ENCODE data around the gene PFKM.
"Not testable (repeated sequence)": the region's sequence is repeated elsewhere in the genome, so short reads cannot be mapped to it uniquely, and the experiment has no call there.

Gene PFKM

DNA sequence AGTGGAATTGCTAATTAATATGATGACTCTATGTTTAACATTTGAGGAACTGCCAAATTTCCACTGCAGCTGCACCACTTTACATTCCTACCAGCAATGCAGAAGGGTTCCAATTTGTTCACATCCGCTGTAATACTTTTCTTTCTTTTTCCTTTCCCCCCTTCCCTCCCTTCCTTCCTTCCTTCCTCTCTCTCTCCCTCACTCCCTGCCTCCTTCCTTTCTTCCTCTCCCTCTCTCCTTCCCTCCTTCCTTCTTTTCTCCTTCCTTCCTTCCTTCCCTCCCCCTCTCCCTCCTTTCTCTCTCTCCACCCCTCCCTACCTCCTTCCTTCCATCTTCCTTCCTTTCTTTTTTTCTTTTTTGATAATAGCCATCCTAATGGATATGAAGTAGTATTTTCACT lies 3.2 kb upstream of the PFKM start:
- DNase-seq: no peak

DNA sequence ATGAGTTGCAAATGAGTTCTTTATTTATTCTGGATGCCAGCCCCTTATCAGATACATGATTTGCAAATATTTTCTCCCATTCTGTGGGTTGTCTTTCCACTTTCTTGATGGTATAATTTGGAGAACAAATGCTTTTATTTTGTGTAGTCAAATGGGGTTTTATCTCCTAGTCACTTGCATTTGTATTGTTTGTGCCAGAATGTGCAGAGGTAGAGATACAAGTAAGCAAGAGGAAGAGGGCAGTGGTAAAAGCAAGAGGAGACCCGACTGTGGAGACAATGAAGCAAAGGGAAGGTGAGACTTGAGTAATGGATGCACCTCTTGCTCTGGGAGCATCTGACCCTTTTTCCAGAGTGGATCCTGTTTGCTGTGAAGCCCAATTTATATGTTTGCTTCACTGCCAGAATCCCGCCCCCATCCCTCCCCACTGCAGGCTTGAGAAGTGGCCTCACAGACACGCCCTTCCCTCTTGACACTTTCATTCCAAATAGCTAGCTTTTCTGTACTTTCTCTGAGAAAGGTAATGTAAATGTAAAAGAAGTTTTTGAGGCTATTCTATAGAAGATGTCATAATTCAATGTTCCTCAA lies 786 bp upstream of the PFKM start:
- DNase-seq: no peak

DNA sequence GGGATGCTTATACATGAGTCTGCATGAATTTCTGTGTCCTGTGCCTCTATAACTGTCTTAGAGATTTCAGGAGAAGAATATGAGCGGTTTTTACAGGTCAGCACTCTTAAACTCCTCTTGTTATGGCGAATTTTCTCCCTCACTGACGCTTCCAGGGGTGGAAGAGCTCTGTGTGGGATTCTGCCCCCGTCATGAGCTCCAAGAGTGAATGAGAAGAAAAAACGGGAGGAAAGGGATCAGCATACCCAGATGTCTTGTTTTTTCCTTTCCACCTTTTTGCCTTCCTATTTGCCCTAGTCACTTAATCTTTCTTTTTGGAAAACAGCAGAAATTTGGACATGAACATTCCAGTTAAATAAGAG lies 651 bp downstream of the PFKM start:
- no peak for DNase-seq

DNA sequence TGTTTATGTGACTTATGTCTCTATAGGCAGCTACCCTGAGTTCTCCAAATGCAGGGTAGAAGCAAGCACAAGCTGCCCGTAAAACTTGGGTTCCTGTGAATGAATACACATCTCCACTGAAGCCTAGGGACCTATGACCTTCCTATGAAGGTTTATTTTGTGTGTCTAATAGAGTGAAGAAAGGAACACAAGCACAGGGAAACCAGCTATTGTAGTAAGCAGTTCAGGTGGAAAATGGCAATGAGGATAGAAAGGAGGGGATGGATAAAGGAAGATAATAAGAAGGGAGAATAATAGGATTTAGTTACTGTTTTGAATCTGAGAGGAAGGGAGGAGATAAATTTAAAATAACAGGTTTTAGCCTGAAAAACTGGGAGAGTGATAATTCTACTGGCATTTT lies 2.4 kb downstream of the PFKM start:
- DNase-seq: no peak

DNA sequence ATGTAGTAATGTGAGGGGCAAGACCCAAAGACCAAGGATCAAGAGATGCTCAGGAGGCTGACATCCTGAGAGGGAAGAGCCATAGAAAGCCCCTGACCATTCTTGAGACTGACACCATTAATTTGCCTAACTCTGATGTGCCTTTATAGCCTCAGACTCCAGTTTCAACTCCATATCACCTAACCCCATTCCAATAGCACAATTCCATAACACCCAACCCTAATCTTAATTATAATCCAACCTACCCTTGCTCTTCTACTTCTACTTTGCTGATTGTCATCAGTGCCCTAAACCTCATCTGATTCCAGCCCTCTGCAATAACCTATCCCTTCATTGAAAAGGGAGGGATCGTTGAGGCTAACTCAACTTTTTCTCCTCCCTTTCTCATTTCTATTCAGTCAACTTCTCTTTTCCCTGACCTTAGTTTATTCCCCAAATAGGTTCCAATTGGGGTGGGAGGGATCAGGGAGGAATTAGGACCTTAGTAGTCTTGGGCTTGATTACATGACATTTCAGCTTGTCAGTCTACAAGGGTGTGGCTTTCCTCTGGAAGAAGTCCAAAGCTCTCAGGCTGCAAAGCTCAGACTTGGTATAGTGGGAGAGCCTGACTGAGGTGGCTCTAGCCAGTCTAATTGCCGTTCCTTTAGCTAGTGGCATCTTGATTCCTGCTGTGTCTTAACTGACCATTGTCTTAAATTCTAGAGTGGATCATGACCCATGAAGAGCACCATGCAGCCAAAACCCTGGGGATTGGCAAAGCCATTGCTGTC lies 3.1 kb downstream of the PFKM start:
- no peak for DNase-seq

DNA sequence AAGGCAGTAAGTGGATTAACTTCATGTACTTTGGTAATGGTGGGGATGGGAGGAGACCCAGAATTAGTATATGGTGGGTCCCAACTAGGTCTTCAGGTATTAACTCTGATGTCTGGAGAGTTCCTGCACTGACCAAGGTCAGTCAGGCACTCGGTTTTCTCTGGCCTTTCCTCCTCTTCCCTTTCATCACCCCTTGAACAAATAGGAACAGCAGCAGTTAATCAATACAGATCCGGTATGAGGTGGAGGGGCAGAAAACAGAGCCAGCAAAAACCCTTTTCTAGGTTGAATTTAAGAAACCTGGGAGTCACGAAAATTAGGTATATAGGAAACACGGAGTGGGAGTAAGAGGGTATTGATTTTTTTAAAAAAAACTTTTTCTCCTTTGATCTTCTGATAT lies 4.0 kb downstream of the PFKM start:
- no peak for DNase-seq

DNA sequence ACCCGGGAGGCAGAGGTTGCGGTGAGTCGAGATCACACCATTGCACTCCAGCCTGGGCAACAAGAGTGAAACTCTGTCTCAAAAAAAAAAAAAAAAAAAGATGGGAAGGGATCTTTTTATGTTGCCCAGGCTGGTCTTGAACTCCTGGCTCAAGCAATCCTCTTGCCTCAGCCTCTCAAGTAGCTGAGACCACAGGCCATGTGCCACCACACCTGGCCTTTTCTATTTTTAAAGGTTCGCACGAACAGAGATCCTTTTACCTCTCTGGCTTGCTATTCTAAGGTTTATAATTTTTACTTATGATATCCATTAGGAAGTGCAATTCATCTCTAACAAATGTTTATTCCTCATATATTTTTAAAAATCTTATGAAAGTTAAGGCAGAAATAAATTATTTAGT lies 6.4 kb downstream of the PFKM start:
- not testable (repeated sequence) for DNase-seq

DNA sequence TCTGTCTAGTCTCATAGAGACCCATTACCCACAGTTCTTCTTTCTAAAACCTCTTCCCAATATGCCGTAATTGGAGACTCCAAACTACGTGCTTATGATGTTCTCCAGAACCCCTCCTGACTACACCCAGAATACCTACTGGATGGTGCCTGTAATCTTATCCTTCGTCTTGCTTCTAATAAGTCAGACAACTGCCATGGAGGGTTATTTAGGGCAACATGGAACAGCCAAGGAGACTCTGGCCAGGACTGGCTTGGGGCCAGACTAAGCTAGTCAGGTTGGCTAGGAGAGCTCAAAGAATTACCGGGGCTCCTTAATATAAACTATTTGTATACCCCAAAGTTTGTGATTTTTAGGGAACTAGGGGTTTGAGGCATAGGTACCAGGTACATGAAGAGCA lies 6.8 kb downstream of the PFKM start:
- DNase-seq: no peak

DNA sequence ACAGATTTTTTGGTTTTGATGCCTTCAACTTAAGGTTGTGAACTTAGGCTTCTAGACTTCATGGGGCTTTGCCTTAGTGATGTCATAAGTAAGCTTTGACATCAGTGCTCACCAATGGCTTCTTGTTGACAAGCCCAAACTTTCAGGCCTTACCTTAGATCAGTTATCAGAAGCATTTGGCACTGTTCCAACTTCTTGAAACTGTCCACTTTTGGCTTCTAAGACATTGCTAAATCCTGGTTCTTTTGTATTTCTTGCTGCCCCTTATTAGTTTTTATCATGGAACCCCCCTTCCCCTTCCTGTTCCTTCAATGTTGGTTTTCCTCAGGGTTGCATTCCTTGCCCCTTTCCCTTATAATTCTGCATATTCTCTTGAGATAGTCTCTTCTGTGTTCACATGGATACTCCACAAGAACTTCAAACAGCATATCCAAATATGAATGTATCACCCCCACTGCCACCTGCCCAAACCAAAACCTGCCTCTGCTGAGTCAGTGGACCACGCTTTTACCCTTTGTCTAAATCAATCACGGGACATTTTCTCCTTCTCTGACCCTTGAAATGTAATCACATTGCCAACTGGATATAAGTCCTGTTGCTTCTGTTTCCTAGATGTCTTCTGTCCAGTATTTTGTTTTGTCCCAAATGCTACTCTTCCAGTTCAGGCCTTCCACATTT lies 7.9 kb downstream of the PFKM start:
- no peak for DNase-seq

DNA sequence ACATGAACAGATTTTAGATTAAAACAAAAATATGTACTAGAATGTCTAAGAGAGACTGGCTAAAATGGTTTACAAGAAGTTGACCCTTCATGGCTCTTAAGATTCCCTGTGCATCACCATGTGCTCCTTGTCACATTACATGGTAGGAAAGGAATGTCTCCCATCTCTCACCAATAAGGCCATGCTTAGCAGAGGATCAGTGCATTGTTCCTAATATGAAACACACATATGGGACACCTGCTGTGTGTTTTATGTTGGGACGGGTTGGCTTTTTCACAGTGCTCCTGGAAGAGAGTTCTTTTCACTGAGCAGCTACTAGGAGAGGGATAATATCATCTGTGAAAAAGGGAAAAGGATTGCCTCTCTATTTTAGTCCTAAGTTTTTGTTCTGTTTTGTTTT lies 9.6 kb downstream of the PFKM start:
- no peak for DNase-seq

DNA sequence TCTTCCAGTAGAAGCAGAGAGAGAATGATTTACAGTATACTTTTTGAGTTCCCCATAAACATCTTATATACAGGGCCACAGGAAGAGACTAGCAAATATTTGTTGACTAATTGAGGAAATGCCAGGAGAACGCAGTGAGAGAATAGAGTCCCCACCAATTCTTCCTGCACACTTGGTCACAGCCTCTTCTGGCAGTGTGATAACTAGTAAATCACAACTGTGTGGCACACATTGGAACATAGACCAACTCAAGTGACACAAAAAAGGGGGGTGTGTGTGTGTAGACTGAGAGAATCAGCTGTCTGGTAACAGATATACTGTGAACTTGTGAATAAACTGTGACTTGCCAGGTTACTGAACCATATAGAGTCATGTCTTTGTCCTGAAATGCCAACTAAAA lies 10.2 kb downstream of the PFKM start:
- DNase-seq: no peak

DNA sequence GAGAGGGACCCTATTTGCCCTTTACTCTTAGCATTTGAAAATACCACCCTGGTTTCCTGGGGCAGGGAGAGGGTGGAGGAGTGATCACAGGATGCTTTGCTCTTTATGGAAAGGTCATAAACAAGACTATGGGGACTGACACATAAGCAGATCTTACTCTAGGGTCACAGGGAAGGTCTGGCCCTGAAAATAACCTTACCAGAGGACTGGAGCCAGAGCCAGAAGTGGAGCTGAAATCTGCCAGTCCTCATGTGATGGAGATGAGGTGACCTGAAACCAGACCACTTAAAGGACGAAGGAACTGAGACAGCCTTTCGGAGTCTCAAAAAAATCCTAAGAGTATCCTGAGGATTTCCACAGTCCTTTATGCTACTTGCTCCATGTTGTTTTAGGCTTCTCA lies 12.4 kb downstream of the PFKM start:
- no peak for DNase-seq

DNA sequence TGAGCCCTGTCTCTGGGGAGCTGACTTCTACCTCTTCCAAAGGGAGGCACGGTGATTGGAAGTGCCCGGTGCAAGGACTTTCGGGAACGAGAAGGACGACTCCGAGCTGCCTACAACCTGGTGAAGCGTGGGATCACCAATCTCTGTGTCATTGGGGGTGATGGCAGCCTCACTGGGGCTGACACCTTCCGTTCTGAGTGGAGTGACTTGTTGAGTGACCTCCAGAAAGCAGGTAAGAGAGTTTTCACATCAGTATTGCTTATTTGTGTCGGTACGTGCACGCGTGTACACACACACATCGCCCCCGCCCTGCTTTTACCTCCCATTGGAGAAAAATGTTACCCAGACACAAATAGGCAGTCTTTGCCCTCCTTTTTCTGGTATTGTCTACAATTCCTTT lies 13.7 kb downstream of the PFKM start:
- no peak for DNase-seq

DNA sequence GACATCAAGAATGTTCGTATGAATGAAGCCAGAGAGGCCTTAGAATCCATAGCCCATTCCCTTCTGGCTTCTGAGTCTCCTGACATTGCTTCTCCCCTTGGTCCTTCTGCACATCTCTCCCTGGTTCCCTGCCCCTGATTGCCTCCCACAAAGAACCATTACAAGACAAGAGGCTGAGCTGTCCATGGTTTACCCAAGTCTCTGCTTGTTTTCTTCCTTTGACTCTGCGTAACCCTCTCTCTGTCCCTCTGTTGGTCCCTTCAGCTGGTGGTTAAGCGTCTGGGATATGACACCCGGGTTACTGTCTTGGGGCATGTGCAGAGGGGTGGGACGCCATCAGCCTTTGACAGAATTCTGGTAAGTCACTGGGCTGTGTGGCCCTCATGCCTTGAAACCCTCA lies 15.9 kb downstream of the PFKM start:
- no peak for DNase-seq

DNA sequence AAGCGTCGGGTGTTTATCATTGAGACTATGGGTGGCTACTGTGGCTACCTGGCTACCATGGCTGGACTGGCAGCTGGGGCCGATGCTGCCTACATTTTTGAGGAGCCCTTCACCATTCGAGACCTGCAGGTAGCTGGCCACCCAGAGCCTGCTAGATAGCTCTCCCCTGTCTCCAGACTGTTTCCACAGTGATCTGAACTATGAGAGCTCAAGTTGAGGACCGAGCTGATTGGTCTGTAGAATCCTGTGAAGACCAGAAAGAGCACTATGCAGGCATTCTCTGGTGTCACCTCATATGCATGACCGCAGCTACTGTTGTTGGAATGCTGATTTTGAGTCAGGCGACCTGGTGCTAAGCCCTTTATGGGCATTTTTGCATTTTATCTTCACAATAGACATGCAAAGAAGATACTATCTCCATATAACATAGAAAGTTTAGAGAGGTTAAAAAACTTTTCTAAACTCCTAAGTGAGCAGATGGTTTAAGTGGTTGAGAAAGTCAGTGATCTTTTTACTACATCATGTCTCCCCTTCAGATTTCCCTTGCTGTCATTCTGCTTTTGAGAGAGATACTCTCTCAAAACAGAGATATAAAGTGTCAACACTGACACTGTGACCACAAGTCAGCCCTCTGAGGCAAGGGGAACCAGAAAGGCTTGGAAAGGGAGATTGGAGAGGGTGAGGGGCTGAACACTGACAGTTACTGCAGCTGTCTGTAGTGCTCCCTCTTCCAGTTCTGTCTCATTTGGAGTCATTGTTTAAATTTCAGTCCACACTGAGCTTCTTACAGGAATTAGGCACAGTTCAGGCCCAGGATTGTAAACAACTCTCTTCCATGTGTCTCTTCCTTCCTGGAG lies 23.9 kb downstream of the PFKM start:
- DNase-seq: no peak

DNA sequence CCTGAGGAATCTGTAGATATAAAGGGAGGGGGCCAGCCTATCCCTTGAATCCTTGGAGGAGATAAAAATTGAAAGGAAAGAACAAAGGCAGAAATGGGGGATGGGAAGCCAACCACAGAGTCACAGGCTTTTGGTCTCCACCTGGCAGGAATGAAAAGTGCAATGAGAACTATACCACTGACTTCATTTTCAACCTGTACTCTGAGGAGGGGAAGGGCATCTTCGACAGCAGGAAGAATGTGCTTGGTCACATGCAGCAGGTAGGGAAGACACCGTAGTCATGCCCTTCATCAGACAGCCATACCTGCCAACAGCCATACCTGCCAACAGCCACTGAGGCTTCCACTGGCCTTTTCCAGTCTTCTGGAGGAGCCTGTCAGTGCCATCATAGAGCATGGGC lies 24.7 kb downstream of the PFKM start:
- DNase-seq: no peak

DNA sequence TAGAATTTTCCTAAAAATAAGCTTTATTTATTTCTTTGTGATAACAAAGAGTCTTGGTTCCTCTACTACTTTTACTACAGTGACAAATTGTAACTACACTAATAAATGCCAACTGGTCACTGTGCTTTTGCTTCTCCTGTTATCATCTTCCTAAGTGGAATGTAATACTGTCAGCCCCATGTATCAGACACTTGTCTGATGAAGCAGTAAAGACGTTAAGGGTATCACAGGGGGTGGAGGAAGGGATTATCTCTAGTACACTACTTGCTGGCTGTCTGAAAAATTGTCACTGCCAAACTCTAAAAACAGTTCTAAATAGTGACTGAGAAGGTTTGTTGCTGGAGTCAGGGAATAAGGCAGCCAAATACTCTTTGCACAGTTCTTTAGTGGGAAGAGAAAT lies 26.8 kb downstream of the PFKM start:
- no peak for DNase-seq

DNA sequence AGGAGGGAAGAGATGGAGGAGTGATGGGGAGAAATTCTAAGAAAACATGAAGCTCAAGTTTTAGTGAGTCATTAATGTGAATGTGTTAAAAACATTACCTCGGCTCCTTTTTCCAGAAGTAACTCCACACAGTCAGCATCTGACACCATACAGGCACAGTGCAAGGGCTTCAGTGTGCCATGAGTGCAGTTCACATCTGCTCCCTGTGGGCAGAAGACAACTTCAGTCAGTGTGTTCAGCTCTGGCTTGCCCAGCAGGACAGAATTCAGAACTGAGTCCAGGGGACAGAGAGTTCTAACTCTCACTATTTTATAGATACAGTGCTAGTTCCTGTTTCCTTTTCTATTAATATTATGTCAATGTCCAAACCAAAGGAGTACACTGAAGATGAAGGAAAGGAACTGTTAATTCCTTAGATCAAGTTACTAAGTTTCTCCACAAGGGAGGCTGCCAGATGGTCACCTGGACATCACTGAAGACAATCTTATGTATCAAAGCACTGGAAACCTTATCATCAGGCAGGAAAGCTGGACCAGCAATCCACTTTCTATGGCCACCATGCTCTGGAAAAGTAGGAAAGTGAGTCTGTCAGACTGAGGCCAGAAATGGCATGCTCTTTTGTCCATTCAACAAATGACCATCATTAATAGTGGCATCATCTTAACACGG lies 32.1 kb downstream of the PFKM start:
- no peak for DNase-seq

DNA sequence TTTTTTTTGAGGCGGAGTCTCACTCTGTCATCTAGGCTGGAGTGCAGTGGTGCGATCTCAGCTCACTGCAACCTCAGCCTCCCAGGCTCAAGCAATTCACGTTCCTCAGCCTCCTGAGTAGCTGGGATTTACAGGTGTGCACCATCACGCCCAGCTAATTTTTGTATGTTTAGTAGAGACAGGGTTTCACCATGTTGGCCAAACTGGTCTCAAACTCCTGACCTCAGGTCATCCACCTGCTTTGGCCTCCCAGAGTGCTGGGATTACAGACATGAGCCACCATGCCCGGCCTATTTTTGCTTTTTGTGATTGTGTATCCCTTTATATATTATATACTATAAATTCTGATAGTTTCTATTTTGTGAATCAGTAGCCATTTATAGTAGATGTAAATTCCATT lies 36.6 kb downstream of the PFKM start:
- not testable (repeated sequence) for DNase-seq

DNA sequence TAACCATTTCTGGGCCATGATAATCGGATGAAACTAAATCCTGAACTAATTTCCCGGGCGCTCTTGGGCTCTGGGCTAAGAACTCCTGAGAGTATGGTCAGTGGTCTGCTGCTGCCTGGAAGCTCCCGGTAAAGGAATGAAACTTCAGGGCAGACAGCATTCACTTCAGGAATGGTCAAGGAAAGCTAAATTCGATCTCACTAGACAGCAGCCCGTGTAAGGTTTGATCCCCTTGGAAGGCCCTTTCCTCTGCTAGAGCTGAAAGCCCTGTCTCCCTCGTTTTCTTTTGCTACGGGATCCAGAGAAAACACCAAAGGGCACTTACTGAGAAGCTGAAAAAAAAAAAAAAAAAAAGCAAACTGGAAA lies 37.5 kb downstream of the PFKM start:
- DNase-seq: no peak

DNA sequence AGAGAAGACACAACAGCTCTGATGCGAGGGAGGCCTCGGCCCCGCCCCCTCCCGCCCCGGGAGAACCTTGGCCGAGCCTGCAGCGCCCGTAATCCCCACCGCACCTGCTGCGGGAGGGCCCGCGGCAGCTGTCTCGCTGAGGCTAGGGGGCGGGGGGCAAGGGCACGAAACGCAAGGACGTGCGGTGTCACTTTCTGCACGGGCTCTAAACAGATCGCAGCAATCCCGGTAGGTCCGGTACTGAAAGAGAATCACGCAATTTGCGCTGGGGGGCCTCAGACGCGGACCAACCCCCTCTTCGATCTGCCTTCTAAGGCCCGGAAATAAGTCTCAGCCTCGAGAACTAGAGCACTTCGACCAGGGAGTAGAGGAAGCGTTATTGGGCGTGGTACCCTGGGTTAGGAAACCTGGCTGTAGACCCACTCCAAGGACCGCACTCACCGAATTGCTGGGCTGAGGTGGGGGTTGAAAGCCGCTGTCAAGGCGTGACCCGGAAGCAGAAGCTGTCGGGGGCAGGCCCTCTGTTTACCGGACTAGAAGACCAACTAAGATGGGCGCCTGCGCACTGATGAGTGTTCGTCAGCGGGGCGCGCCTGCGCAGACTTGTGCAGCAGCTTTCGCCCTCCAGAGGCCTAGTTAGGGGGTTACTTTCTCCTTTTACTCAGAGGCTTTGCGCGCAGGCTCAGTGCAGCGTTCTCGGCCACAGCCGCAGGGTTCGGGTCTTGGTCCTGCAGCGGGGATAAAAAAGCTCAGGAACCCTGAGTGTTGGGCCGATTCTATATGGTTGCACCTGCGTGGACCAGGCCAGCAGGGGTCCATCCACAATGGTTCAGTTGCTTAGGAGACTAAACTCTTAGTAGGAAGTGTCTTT lies 38.1 kb downstream of the PFKM start, which contains the start of gene ASB8:
ASB8 (minus strand) TSS at position 498 of the 871 bp plus-strand sequence. CDS start 4,019 bp downstream, outside the sequence.
- peak; percentile 97 to 98 (median 98) for DNase-seq

DNA sequence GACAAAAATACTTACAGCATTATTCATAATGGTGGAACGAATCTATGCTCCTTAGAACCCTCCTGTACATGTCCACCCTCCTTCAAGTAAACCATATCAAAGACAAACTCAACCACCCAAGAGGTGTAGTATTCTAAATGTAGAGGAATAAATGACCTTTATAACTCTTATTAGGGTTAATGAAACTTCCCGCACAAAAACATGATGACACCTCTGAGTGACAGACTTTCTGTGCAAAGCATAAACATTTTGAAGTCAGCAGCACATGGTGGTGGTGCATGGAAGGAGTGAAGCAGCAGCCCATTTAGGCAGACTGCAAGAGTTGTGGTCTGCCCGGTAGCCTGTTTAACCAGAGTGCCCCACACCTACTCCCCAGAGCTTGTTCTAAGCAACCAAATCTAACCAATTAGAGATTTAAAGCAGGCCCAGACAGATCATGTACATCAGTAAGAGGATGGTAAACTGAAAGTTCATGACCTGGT lies 38.8 kb downstream of the PFKM start:
- DNase-seq: no peak

Data from activated naive CD4-positive, alpha-beta T cell (primary cell).